D721Med (cell line): Measurements from ENCODE around the gene TNRC6C.

ENCODE experiments used
- DNase-seq: peaks from one replicate; pipeline ENCODE4 v3.0.0; 2011; ENCODE audit warnings: low spot score; ENCODE audit not compliant: insufficient read length
- FAIRE-seq: peaks from 2 replicates; lab custom pipeline; 2011; peaks lifted over from hg19 to GRCh38; lab: Jason Lieb, UNC
- CTCF ChIP-seq: IDR thresholded peaks from 2 replicates; pipeline ENCODE4 v1.5.1; 2012; ENCODE audit warnings: mild to moderate bottlenecking, control low read depth; ENCODE audit not compliant: insufficient read depth; ENCODE audit errors: missing control alignments

Gene TNRC6C

GRCh38 chr17:77916264-77916663, 42.2 kb upstream of the TNRC6C start:
- DNase-seq, result no peak
- no peak for FAIRE-seq
- no peak for TF ChIP-seq CTCF

GRCh38 chr17:77916703-77917481, 41.6 kb upstream of the TNRC6C start:
- DNase-seq (no peak), FAIRE-seq (no peak)
- no peak for TF ChIP-seq CTCF

- no peak for TF ChIP-seq CTCF
- DNase-seq, result no peak
- FAIRE-seq, result no peak
These were observed 39.2 kb upstream of the TNRC6C start for GRCh38 chr17:77919276-77919675.

- DNase-seq (no peak), FAIRE-seq (no peak)
- no peak for TF ChIP-seq CTCF
These were observed 35.4 kb upstream of the TNRC6C start for GRCh38 chr17:77923135-77923534.

GRCh38 chr17:77923776-77924513, 34.6 kb upstream of the TNRC6C start:
- no peak for TF ChIP-seq CTCF
- FAIRE-seq (no peak), DNase-seq (no peak)

GRCh38 chr17:77924757-77925336, 33.7 kb upstream of the TNRC6C start:
- TF ChIP-seq CTCF, result no peak
- no peak for FAIRE-seq
- DNase-seq, result no peak
